Cardiac septum (tissue), 1 donor: ENCODE results near the gene FAM170A. TPM values are rescaled to one million over a fixed set of nuclear protein-coding genes. Genes with fewer than 3 reads are reported as not detected.

Experiments
- DNase-seq: peaks from one replicate; pipeline ENCODE4 v3.0.0-alpha.2; 2020; ENCODE audit warnings: low spot score
- intact Hi-C: fragments of 100-400 bp; cut with DNase I; formaldehyde crosslinking; loops from one replicate; pipeline ENCODE4 v1.14.0; 2022
- long read RNA-seq: library from polyadenylated mRNA; unstranded; transcript quantifications from one replicate; pipeline ENCODE4 v2.0.0, GENCODE V29; 2021
- total RNA-seq: library from RNA; stranded (reverse); fragmentation: NEBNext Ultra II Directional; extraction: Animal tissue kit (Norgen Biotek cat#: 25700); gene quantifications from one replicate; pipeline ENCODE4 v1.2.1, GENCODE V29; 2021
- donor health status: DM: no; HTN: no; CAD: no.

FAM170A gene
- not detected for total RNA-seq
- long read RNA-seq, result 0 reads

- intact Hi-C loops, result no loop called here
- DNase-seq, result no peak
These were observed at the start of gene FAM170A for GRCh38 chr5:119629339-119629738. TSS of gene FAM170A (plus strand) at chr5:119629558. CDS start at chr5:119629769, 211 bp downstream.

GRCh38 chr5:119582987-119583386 lies 46.4 kb upstream of the FAM170A start:
- intact Hi-C loops, result no loop called here
- no peak for DNase-seq

GRCh38 chr5:119583684-119584083 lies 45.7 kb upstream of the FAM170A start:
- DNase-seq, result no peak
- intact Hi-C loops, result no loop called here

- intact Hi-C loops, result no loop called here
- no peak for DNase-seq
These were observed 33.3 kb upstream of the FAM170A start for GRCh38 chr5:119596046-119596445.

- intact Hi-C loops, result no loop called here
- DNase-seq, result no peak
These were observed 31.5 kb upstream of the FAM170A start for GRCh38 chr5:119597728-119598298.

- intact Hi-C loops, result no loop called here
- DNase-seq, result no peak
These were observed 15.4 kb upstream of the FAM170A start for GRCh38 chr5:119613937-119614336.

GRCh38 chr5:119614838-119615237 lies 14.5 kb upstream of the FAM170A start:
- intact Hi-C loops, result no loop called here

GRCh38 chr5:119626086-119626485 lies 3.3 kb upstream of the FAM170A start:
- intact Hi-C loops, result no loop called here
- no peak for DNase-seq

More at GRCh38 chr5:119614838-119615237, 14.5 kb upstream of the FAM170A start:
- no peak for DNase-seq

- intact Hi-C loops, result no loop called here
- no peak for DNase-seq
These were observed 1.5 kb downstream of the FAM170A start for GRCh38 chr5:119630752-119631440.

GRCh38 chr5:119631660-119632059 lies 2.3 kb downstream of the FAM170A start:
- DNase-seq, result no peak
- intact Hi-C loops, result no loop called here

GRCh38 chr5:119651486-119651885 lies 22.1 kb downstream of the FAM170A start:
- no peak for DNase-seq
- intact Hi-C loops, result no loop called here

GRCh38 chr5:119655061-119655460 lies 25.7 kb downstream of the FAM170A start:
- intact Hi-C loops, result no loop called here
- DNase-seq, result no peak

- DNase-seq, result no peak
- intact Hi-C loops, result no loop called here
These were observed 26.7 kb downstream of the FAM170A start for GRCh38 chr5:119656023-119656422.

- DNase-seq, result no peak
- intact Hi-C loops, result no loop called here
These were observed 37.2 kb downstream of the FAM170A start for GRCh38 chr5:119666542-119666941.

GRCh38 chr5:119678351-119679028 lies 49.1 kb downstream of the FAM170A start:
- DNase-seq, result no peak
- intact Hi-C loops, result no loop called here

GRCh38 chr5:119680080-119680479 lies 50.7 kb downstream of the FAM170A start:
- intact Hi-C loops, result no loop called here
- no peak for DNase-seq

GRCh38 chr5:119681734-119682133 lies 52.4 kb downstream of the FAM170A start:
- intact Hi-C loops, result no loop called here
- no peak for DNase-seq

GRCh38 chr5:119682372-119682771 lies 53.0 kb downstream of the FAM170A start:
- intact Hi-C loops, result no loop called here
- DNase-seq, result no peak
